ENCODE results near the gene PLPP7.
"Not testable (repeated sequence)": the region's sequence is repeated elsewhere in the genome, so short reads cannot be mapped to it uniquely, and the experiment has no call there.

Gene PLPP7

GRCh38 chr9:131307974-131308373 is 18.5 kb downstream of the PLPP7 start:
- no peak for DNase-seq

GRCh38 chr9:131308452-131308851 is 18.9 kb downstream of the PLPP7 start:
- DNase-seq: no peak

- DNase-seq: no peak
Measured at GRCh38 chr9:131308906-131309529, 19.5 kb downstream of the PLPP7 start.

GRCh38 chr9:131309530-131310276 is 20.2 kb downstream of the PLPP7 start:
- no peak for DNase-seq

GRCh38 chr9:131310833-131311554 is 21.5 kb downstream of the PLPP7 start:
- DNase-seq: peak; percentile 60 to 73

GRCh38 chr9:131312246-131312645 is 22.7 kb downstream of the PLPP7 start:
- no peak for DNase-seq

- DNase-seq: no peak
Measured at GRCh38 chr9:131312822-131313770, 23.6 kb downstream of the PLPP7 start.

- no peak for DNase-seq
Measured at GRCh38 chr9:131318231-131319085, 28.9 kb downstream of the PLPP7 start.

- DNase-seq: no peak
Measured at GRCh38 chr9:131319486-131319885, 30.0 kb downstream of the PLPP7 start.

GRCh38 chr9:131320031-131320685 is 30.6 kb downstream of the PLPP7 start:
- no peak for DNase-seq

GRCh38 chr9:131323629-131324028 is 34.1 kb downstream of the PLPP7 start:
- DNase-seq: no peak

GRCh38 chr9:131324736-131325679 is 35.5 kb downstream of the PLPP7 start:
- no peak for DNase-seq

GRCh38 chr9:131329241-131329641 is 39.7 kb downstream of the PLPP7 start:
- no peak for DNase-seq

- no peak for DNase-seq
Measured at GRCh38 chr9:131330814-131331600, 41.5 kb downstream of the PLPP7 start.

GRCh38 chr9:131331996-131332395 is 42.5 kb downstream of the PLPP7 start:
- DNase-seq: not testable (repeated sequence)

- DNase-seq: no peak
Measured at GRCh38 chr9:131333771-131334628, 44.5 kb downstream of the PLPP7 start.

GRCh38 chr9:131334629-131335367 is 45.3 kb downstream of the PLPP7 start:
- DNase-seq: no peak
